Parathyroid adenoma (tissue), 2 donors: ENCODE measurements around the gene CFAP54.

ENCODE experiments used
- H2AFZ ChIP-seq: fragments of 300-600 bp; sonication (generic); one replicate; pipeline ENCODE4 v1.7.0; 2017; ENCODE audit warnings: antibody characterized with exemption, mild to moderate bottlenecking
- H3K27ac ChIP-seq: fragments of 300-600 bp; sonication (generic); one replicate; pipeline ENCODE4 v1.7.0; 2017
- H3K27me3 ChIP-seq: fragments of 300-600 bp; sonication (generic); one replicate; pipeline ENCODE4 v1.7.0; 2017; ENCODE audit warnings: low read length; ENCODE audit not compliant: control insufficient read depth, insufficient read depth
- H3K36me3 ChIP-seq: fragments of 300-600 bp; sonication (generic); one replicate; pipeline ENCODE4 v1.7.0; 2017; ENCODE audit warnings: low read length; ENCODE audit not compliant: control insufficient read depth, insufficient read depth
- H3K4me1 ChIP-seq: fragments of 300-600 bp; sonication (generic); one replicate; pipeline ENCODE4 v1.7.0; 2017; ENCODE audit warnings: control low read depth
- H3K4me2 ChIP-seq: fragments of 300-600 bp; sonication (generic); one replicate; pipeline ENCODE4 v1.7.0; 2017; ENCODE audit warnings: low read length
- H3K4me3 ChIP-seq: fragments of 300-600 bp; sonication (generic); one replicate; pipeline ENCODE4 v1.7.0; 2017; ENCODE audit warnings: low read depth, low read length
- H3K79me2 ChIP-seq: fragments of 300-600 bp; sonication (generic); one replicate; pipeline ENCODE4 v1.7.0; 2017; ENCODE audit warnings: control low read depth
- H3K9ac ChIP-seq: fragments of 300-600 bp; sonication (generic); one replicate; pipeline ENCODE4 v1.7.0; 2017; ENCODE audit warnings: mild to moderate bottlenecking
- H3K9me3 ChIP-seq: fragments of 300-600 bp; sonication (generic); one replicate; pipeline ENCODE4 v1.7.0; 2017; ENCODE audit warnings: low read length; ENCODE audit not compliant: control insufficient read depth
- TF ChIP-seq, protein P1 (sequence below): fragments of 300-600 bp; sonication (generic); IDR thresholded peaks from one replicate; pipeline ENCODE4 v1.7.0; 2017; ENCODE audit warnings: antibody characterized with exemption, mild to moderate bottlenecking
- donor health status: primary hyperparathyroidism.

The CFAP54 gene

DNA sequence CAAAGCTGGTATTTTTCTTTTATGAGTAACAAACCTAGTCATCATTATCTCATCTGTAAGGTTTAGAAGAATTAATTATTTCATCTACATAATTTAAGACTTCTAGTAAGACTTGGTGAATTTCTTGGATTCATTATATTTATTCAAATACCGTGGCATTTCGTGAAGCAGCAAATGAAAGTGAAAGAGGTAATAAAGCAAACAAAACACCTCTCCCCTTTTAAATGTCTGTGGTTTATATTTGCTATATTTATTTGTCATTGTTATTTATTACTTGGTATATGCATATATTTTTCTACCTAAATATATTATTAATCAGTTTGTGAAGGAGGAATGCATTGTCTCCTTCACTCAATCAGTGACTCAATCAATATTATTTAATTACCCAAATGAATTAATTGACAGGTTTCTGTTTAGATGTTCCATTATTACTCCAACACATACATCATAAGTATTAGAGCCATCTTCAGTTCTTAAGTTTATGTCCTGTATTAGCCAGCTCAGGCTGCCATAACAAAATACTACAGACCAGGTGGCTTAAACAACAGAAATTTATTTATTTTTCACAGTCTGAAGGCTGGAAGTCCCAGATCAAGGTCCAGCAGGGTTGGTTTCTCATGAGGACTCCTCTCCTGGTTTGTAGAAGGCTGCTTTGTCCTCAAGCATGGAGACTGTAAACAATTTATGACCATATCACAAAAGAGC lies 6.6 kb downstream of the CFAP54 start:
- TF ChIP-seq, protein P1, sequence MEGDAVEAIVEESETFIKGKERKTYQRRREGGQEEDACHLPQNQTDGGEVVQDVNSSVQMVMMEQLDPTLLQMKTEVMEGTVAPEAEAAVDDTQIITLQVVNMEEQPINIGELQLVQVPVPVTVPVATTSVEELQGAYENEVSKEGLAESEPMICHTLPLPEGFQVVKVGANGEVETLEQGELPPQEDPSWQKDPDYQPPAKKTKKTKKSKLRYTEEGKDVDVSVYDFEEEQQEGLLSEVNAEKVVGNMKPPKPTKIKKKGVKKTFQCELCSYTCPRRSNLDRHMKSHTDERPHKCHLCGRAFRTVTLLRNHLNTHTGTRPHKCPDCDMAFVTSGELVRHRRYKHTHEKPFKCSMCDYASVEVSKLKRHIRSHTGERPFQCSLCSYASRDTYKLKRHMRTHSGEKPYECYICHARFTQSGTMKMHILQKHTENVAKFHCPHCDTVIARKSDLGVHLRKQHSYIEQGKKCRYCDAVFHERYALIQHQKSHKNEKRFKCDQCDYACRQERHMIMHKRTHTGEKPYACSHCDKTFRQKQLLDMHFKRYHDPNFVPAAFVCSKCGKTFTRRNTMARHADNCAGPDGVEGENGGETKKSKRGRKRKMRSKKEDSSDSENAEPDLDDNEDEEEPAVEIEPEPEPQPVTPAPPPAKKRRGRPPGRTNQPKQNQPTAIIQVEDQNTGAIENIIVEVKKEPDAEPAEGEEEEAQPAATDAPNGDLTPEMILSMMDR = no peak
- Histone ChIP-seq H2AFZ (no peak overlapping the region), H3K27ac (no peak overlapping the region), H3K4me1 (no peaks in the 10 kb centered on the region), H3K79me2 (no peaks in the 10 kb centered on the region), H3K36me3 (no peaks in the 10 kb centered on the region), H3K9ac (no peak overlapping the region), H3K4me3 (no peak overlapping the region), H3K9me3 (no peaks in the 10 kb centered on the region), H3K27me3 (no peaks in the 10 kb centered on the region), H3K4me2 (no peak overlapping the region)

GRCh38 chr12:96496944-96497343 lies 7.6 kb downstream of the CFAP54 start:
- H3K4me3 ChIP-seq = no peak overlapping the region
- H3K79me2 ChIP-seq = no peaks in the 10 kb centered on the region
- no peak overlapping the region for H2AFZ ChIP-seq
- no peak overlapping the region for H3K27ac ChIP-seq
- no peaks in the 10 kb centered on the region for H3K4me1 ChIP-seq
- TF ChIP-seq, protein P1 = no peak
- no peaks in the 10 kb centered on the region for H3K27me3 ChIP-seq
- H3K36me3 ChIP-seq = no peaks in the 10 kb centered on the region
- no peaks in the 10 kb centered on the region for H3K9me3 ChIP-seq
- H3K9ac ChIP-seq = no peak overlapping the region
- no peak overlapping the region for H3K4me2 ChIP-seq

DNA sequence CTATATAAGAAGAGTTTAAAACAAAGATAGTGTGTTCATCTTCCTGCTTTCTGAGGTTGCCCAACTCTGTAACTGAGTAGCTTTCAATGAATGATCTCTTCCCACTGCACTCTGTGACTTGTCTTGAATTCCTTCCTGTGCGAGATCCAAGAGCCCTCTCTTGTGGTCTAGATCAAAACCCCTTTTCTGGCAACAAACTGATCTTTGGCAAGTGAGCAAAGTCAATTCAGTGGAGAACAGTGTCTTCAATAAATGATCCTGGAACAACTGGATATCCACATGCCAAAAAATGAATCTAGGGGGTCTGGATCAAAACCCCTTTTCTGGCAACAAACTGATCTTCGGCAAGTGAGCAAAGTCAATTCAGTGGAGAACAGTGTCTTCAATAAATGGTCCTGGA lies 8.5 kb downstream of the CFAP54 start:
- no peaks in the 10 kb centered on the region for H3K9me3 ChIP-seq
- H3K4me2 ChIP-seq = no peak overlapping the region
- H2AFZ ChIP-seq = no peak overlapping the region
- TF ChIP-seq, protein P1 = no peak
- no peak overlapping the region for H3K4me3 ChIP-seq
- no peaks in the 10 kb centered on the region for H3K4me1 ChIP-seq
- H3K27me3 ChIP-seq = no peaks in the 10 kb centered on the region
- no peaks in the 10 kb centered on the region for H3K79me2 ChIP-seq
- no peaks in the 10 kb centered on the region for H3K36me3 ChIP-seq
- H3K9ac ChIP-seq = no peak overlapping the region
- no peak overlapping the region for H3K27ac ChIP-seq

- no peak overlapping the region for H3K4me3 ChIP-seq
- no peak overlapping the region for H3K27ac ChIP-seq
- H3K79me2 ChIP-seq = no peaks in the 10 kb centered on the region
- H3K4me2 ChIP-seq = no peak overlapping the region
- H3K27me3 ChIP-seq = no peaks in the 10 kb centered on the region
- no peaks in the 10 kb centered on the region for H3K4me1 ChIP-seq
- H3K9ac ChIP-seq = no peak overlapping the region
- TF ChIP-seq, protein P1 = no peak
- no peaks in the 10 kb centered on the region for H3K9me3 ChIP-seq
- H2AFZ ChIP-seq = no peak overlapping the region
- no peaks in the 10 kb centered on the region for H3K36me3 ChIP-seq
Observed at GRCh38 chr12:96500693-96501092, 11.3 kb downstream of the CFAP54 start.

GRCh38 chr12:96501133-96501761 lies 11.9 kb downstream of the CFAP54 start:
- Histone ChIP-seq H3K9me3 (no peaks in the 10 kb centered on the region), H2AFZ (no peak overlapping the region), H3K4me1 (no peaks in the 10 kb centered on the region), H3K27ac (peak overlapping the region; percentile 53), H3K4me2 (no peak overlapping the region), H3K27me3 (no peaks in the 10 kb centered on the region), H3K9ac (no peak overlapping the region), H3K4me3 (no peak overlapping the region), H3K79me2 (no peaks in the 10 kb centered on the region), H3K36me3 (no peaks in the 10 kb centered on the region)
- TF ChIP-seq, protein P1 = no peak
